NB4 (cell line): Measurements from ENCODE around the gene MYORG.

Source experiments
- CTCF ChIP-seq: IDR thresholded peaks from one replicate; pipeline ENCODE4 v1.5.1; 2012; ENCODE audit warnings: low read depth, low read length
- MAX ChIP-seq: IDR thresholded peaks from 2 replicates; pipeline ENCODE4 v1.6.1; 2011; ENCODE audit warnings: low read depth, low read length
- POLR2A ChIP-seq: IDR thresholded peaks from 2 replicates; pipeline ENCODE4 v1.6.1; 2011; ENCODE audit warnings: mild to moderate bottlenecking; ENCODE audit not compliant: insufficient read length; ENCODE audit errors: extremely low read depth

GRCh38 chr9:34381323-34381722, 4.6 kb upstream of the MYORG start:
- no peak for TF ChIP-seq CTCF
- TF ChIP-seq MAX, result no peak
- TF ChIP-seq POLR2A, result no peak
